ENCODE results near the gene LYAR. TPM values are rescaled to one million over a fixed set of nuclear protein-coding genes. Genes with fewer than 3 reads are reported as not detected.
"Not testable (repeated sequence)": the region's sequence is repeated elsewhere in the genome, so short reads cannot be mapped to it uniquely, and the experiment has no call there.

The LYAR gene
- total and polyA plus RNA-seq, 2 donors from 2014 or later: 6.6 to 8.6 TPM

DNA sequence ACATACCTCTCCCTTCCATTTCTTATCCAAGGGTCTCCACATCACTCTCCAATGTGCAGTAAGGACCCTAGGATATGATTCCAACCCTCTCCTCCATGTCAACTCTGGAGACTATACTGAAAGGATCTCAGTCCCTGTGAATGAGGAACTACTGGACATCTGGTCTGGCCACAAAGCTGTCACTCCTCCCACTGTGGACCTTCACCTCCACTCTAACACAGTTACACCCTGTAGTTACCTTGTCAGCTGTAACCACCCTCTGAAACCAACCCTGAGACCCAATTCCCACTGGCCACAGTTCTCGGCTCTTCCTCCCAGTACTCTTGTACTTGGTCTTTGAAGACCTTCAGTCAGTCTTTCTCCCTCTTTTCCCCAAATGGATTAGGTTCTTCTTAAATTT is 44.8 kb downstream of the LYAR start:
- DNase-seq (no peak), FAIRE-seq (no peak)
- intact Hi-C loops (cut with DNase I): no loop called here

DNA sequence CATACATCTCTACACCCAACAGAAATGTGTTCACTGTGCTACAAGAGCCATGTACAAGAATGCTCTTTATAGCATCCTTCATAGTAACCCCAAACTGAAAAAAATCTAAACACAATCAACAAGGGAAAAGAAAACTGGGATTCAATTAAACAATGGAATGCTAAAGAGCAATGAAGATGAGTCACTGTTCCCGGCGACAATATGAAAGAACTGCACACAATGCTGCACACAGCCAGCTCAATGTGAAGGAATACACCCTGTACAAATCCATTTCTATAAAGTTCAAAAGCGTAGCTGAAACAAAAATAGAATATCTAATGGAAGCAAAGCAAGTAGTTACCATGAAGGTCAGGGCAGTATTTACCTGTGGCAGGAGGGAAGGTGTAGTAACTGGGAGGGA is 50.4 kb downstream of the LYAR start:
- intact Hi-C loops (cut with DNase I): not testable (repeated sequence)

More for the DNA sequence above, 44.8 kb downstream of the LYAR start:
- peaks cover 5 to 18% (median 16%) of the 10 kb centered on the region in 3 donors for H3K36me3 ChIP-seq (ENCODE audit: control insufficient read depth in 2 of 3, insufficient read depth in 3 of 3, low read length in 3 of 3)
- H3K27ac ChIP-seq (ENCODE audit: low read depth in 2 of 2, low read length in 2 of 2): no peak overlapping the region
- no peak overlapping the region for H3K9ac ChIP-seq (ENCODE audit: low read length in 3 of 3)
- no peaks in the 10 kb centered on the region for H3K27me3 ChIP-seq (ENCODE audit: control insufficient read depth, insufficient read depth, low read length)
- H3K4me1 ChIP-seq (ENCODE audit: control insufficient read depth in 2 of 3, insufficient read depth in 2 of 3, low read depth in 1 of 3, low read length in 3 of 3): peaks cover 4 to 14% (median 13%) of the 10 kb centered on the region in 3 donors
- no peaks in the 10 kb centered on the region for H3K9me3 ChIP-seq (ENCODE audit: control insufficient read depth in 2 of 3, insufficient read depth in 1 of 3, low read length in 3 of 3)
- TF ChIP-seq, protein P1, sequence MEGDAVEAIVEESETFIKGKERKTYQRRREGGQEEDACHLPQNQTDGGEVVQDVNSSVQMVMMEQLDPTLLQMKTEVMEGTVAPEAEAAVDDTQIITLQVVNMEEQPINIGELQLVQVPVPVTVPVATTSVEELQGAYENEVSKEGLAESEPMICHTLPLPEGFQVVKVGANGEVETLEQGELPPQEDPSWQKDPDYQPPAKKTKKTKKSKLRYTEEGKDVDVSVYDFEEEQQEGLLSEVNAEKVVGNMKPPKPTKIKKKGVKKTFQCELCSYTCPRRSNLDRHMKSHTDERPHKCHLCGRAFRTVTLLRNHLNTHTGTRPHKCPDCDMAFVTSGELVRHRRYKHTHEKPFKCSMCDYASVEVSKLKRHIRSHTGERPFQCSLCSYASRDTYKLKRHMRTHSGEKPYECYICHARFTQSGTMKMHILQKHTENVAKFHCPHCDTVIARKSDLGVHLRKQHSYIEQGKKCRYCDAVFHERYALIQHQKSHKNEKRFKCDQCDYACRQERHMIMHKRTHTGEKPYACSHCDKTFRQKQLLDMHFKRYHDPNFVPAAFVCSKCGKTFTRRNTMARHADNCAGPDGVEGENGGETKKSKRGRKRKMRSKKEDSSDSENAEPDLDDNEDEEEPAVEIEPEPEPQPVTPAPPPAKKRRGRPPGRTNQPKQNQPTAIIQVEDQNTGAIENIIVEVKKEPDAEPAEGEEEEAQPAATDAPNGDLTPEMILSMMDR (IDR thresholded peaks at IDR 0.05; ENCODE audit: borderline replicate concordance, extremely low read depth, insufficient read depth): no peak
- H3K4me3 ChIP-seq (ENCODE audit: low read length in 3 of 3): no peak overlapping the region

DNA sequence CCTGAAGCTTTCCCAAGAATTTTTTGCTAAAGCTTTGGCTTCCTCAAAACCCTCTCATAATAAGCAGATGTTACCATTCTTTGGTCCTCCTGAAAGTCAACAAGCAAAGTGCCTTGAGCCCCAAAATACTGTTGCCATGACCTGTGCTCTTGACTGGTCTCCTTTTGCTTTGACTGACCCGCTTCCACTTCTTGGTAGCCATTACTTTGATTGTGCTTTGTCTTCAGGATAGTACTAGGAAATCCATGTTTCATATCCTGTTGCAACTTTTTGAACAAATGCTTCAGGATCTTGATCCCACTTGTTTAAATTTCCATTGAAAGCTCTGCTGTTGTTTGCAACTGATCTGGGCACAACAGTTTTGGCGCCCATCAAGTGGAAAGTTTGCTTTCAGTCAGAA is 56.3 kb downstream of the LYAR start:
- no peak for FAIRE-seq
- intact Hi-C loops (cut with DNase I): no loop called here
- TF ChIP-seq, protein P1 (IDR thresholded peaks at IDR 0.05; ENCODE audit: borderline replicate concordance, extremely low read depth, insufficient read depth): no peak

More for the DNA sequence above, 50.4 kb downstream of the LYAR start:
- not testable (repeated sequence) for H3K4me3 ChIP-seq (ENCODE audit: low read length in 3 of 3); H3K9me3 ChIP-seq (ENCODE audit: control insufficient read depth in 2 of 3, insufficient read depth in 1 of 3, low read length in 3 of 3); H3K27me3 ChIP-seq (ENCODE audit: control insufficient read depth, insufficient read depth, low read length); H3K4me1 ChIP-seq (ENCODE audit: control insufficient read depth in 2 of 3, insufficient read depth in 2 of 3, low read depth in 1 of 3, low read length in 3 of 3); H3K27ac ChIP-seq (ENCODE audit: low read depth in 2 of 2, low read length in 2 of 2); H3K9ac ChIP-seq (ENCODE audit: low read length in 3 of 3); DNase-seq; FAIRE-seq
- H3K36me3 ChIP-seq (ENCODE audit: control insufficient read depth in 2 of 3, insufficient read depth in 3 of 3, low read length in 3 of 3): peaks cover 0 to 24% (median 11%) of the 10 kb centered on the region in 3 donors

DNA sequence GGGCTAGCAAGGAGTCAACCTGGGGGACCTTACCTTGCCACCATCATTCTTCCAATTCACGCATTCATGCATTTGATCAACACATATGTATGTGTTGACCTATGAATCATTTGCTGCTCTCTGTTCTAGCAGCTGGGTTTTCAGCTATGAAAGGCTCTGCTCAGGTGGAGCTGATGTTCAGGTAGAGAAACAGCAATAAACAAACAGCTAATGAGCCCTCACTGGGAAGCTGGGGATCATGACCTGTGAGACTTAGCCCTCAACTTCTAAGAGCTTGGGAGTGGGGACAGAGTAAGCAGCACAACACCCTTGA is 61.6 kb downstream of the LYAR start:
- Histone ChIP-seq H3K27ac (ENCODE audit: low read depth in 2 of 2, low read length in 2 of 2) (no peak overlapping the region), H3K36me3 (ENCODE audit: control insufficient read depth in 2 of 3, insufficient read depth in 3 of 3, low read length in 3 of 3) (no peaks in the 10 kb centered on the region), H3K9ac (ENCODE audit: low read length in 3 of 3) (no peak overlapping the region), H3K4me3 (ENCODE audit: low read length in 3 of 3) (no peak overlapping the region), H3K27me3 (ENCODE audit: control insufficient read depth, insufficient read depth, low read length) (peaks cover 17% of the 10 kb centered on the region), H3K4me1 (ENCODE audit: control insufficient read depth in 2 of 3, insufficient read depth in 2 of 3, low read depth in 1 of 3, low read length in 3 of 3) (no peaks in the 10 kb centered on the region), H3K9me3 (ENCODE audit: control insufficient read depth in 2 of 3, insufficient read depth in 1 of 3, low read length in 3 of 3) (peaks cover 0 to 2% (median 0%) of the 10 kb centered on the region in 3 donors)
- no peak for FAIRE-seq
- TF ChIP-seq, protein P1 (IDR thresholded peaks at IDR 0.05; ENCODE audit: borderline replicate concordance, extremely low read depth, insufficient read depth): no peak
- intact Hi-C loops (cut with DNase I): no loop called here
- no peak for DNase-seq

More for the DNA sequence above, 56.3 kb downstream of the LYAR start:
- peaks cover 3% of the 10 kb centered on the region for H3K27me3 ChIP-seq (ENCODE audit: control insufficient read depth, insufficient read depth, low read length)
- no peak overlapping the region for H3K4me3 ChIP-seq (ENCODE audit: low read length in 3 of 3)
- H3K9me3 ChIP-seq (ENCODE audit: control insufficient read depth in 2 of 3, insufficient read depth in 1 of 3, low read length in 3 of 3): peaks cover 0 to 7% (median 0%) of the 10 kb centered on the region in 3 donors
- H3K9ac ChIP-seq (ENCODE audit: low read length in 3 of 3): no peak overlapping the region
- H3K4me1 ChIP-seq (ENCODE audit: control insufficient read depth in 2 of 3, insufficient read depth in 2 of 3, low read depth in 1 of 3, low read length in 3 of 3): no peaks in the 10 kb centered on the region
- no peak overlapping the region for H3K27ac ChIP-seq (ENCODE audit: low read depth in 2 of 2, low read length in 2 of 2)
- peaks cover 0 to 6% (median 2%) of the 10 kb centered on the region in 3 donors for H3K36me3 ChIP-seq (ENCODE audit: control insufficient read depth in 2 of 3, insufficient read depth in 3 of 3, low read length in 3 of 3)
- DNase-seq: no peak

Data from kidney (tissue), 14 donors.